ENCODE results near the gene OR6C70. TPM values are rescaled to one million over a fixed set of nuclear protein-coding genes. Genes with fewer than 3 reads are reported as not detected.

The OR6C70 gene
- total RNA-seq, 1 donor from 2014 or later, result not detected

GRCh38 chr12:55425954-55426353 lies 44.0 kb downstream of the OR6C70 start, which contains the start of gene OR6C76:
Gene OR6C76, plus strand, starts transcription at chr12:55426254. Its CDS starts 0 bp downstream, at chr12:55426254.
- H3K4me3 ChIP-seq (ENCODE audit: low read depth, low read length), result no peak within 1 kb of the TSS

GRCh38 chr12:55420307-55420962 lies 49.5 kb downstream of the OR6C70 start:
- no peak for DNase-seq (ENCODE audit: low read depth)
- H3K27me3 ChIP-seq (ENCODE audit: control insufficient read depth, insufficient read depth, low read length), result no peaks in the 10 kb centered on the region
- no peak overlapping the region for H3K4me3 ChIP-seq (ENCODE audit: low read depth, low read length)
- no peak for TF ChIP-seq CTCF (IDR thresholded peaks at IDR 0.05; ENCODE audit: insufficient read depth, low read length, poor library complexity, severe bottlenecking)
- no peaks in the 10 kb centered on the region for H3K36me3 ChIP-seq (ENCODE audit: control insufficient read depth, insufficient read depth, low read length)

More at GRCh38 chr12:55425954-55426353, 44.0 kb downstream of the OR6C70 start, which contains the start of gene OR6C76:
- no peak for TF ChIP-seq CTCF (IDR thresholded peaks at IDR 0.05; ENCODE audit: insufficient read depth, low read length, poor library complexity, severe bottlenecking)
- Histone ChIP-seq H3K36me3 (ENCODE audit: control insufficient read depth, insufficient read depth, low read length) (no peaks in the 10 kb centered on the region), H3K27me3 (ENCODE audit: control insufficient read depth, insufficient read depth, low read length) (no peaks in the 10 kb centered on the region)
- DNase-seq (ENCODE audit: low read depth), result no peak

Other genes with a start within 250 kb of the OR6C70 start
- not detected in 2 replicates for gene OR10A7, start 249.1 kb downstream of the OR6C70 start, total RNA-seq
- gene OR6C74, start 225.5 kb downstream of the OR6C70 start, total RNA-seq, result not detected in 2 replicates
- not detected in 2 replicates for gene OR6C6, start 173.6 kb downstream of the OR6C70 start, total RNA-seq
- not detected in 2 replicates for gene OR6C1, start 155.8 kb downstream of the OR6C70 start, total RNA-seq
- not detected in 2 replicates for gene OR6C3, start 139.4 kb downstream of the OR6C70 start, total RNA-seq
- not detected in 2 replicates for gene OR6C75, start 107.2 kb downstream of the OR6C70 start, total RNA-seq
- gene OR6C65, start 69.6 kb downstream of the OR6C70 start, total RNA-seq, result not detected in 2 replicates
- not detected in 2 replicates for gene OR6C76, start 43.9 kb downstream of the OR6C70 start, total RNA-seq
- not detected in 2 replicates for gene OR6C2, start 26.1 kb downstream of the OR6C70 start, total RNA-seq
- gene OR6C68, start 22.2 kb upstream of the OR6C70 start, total RNA-seq, result not detected in 2 replicates
- gene OR6C4, start 79.5 kb upstream of the OR6C70 start, total RNA-seq, result not detected in 2 replicates
- not detected in 2 replicates for gene OR2AP1, start 102.3 kb upstream of the OR6C70 start, total RNA-seq
- gene OR10P1, start 166.8 kb upstream of the OR6C70 start, total RNA-seq, result not detected in 2 replicates
- gene ITGA7, start 237.8 kb upstream of the OR6C70 start, total RNA-seq, result 2.0 and 6.4 TPM in 2 replicates
- 109 and 131 TPM in 2 replicates for gene BLOC1S1, start 245.9 kb upstream of the OR6C70 start, total RNA-seq